KMS-11 (cell line): ENCODE data around the gene XYLT2.

ENCODE experiments used
- H2AFZ ChIP-seq: fragments of 200-600 bp; sonication (generic); 2 replicates; pipeline ENCODE4 v1.6.1; 2016; ENCODE audit warnings: antibody characterized with exemption, mixed run types, low read depth
- H3K27ac ChIP-seq: fragments of 200-600 bp; sonication (generic); 2 replicates; pipeline ENCODE4 v1.6.1; 2016; ENCODE audit warnings: mild to moderate bottlenecking, mixed run types
- H3K27me3 ChIP-seq: fragments of 200-600 bp; sonication (generic); 2 replicates; pipeline ENCODE4 v1.6.1; 2017; ENCODE audit warnings: mild to moderate bottlenecking, low read depth, mixed run types, moderate library complexity; ENCODE audit not compliant: insufficient read depth
- H3K36me3 ChIP-seq: fragments of 200-600 bp; sonication (generic); 2 replicates; pipeline ENCODE4 v1.6.1; 2017; ENCODE audit warnings: mild to moderate bottlenecking, mixed run types; ENCODE audit not compliant: insufficient read depth
- H3K4me1 ChIP-seq: fragments of 200-600 bp; sonication (generic); 2 replicates; pipeline ENCODE4 v1.6.1; 2016; ENCODE audit warnings: mild to moderate bottlenecking, low read depth, mixed run types; ENCODE audit not compliant: poor library complexity, severe bottlenecking
- H3K4me2 ChIP-seq: fragments of 200-600 bp; sonication (generic); 2 replicates; pipeline ENCODE4 v1.7.0; 2016; ENCODE audit warnings: mild to moderate bottlenecking, mixed run types
- H3K4me3 ChIP-seq: fragments of 200-600 bp; sonication (generic); IDR thresholded peaks from 2 replicates; pipeline ENCODE4 v1.6.1; 2017; ENCODE audit warnings: low read depth, low read length, mixed read lengths; ENCODE audit not compliant: insufficient read depth
- H3K79me2 ChIP-seq: fragments of 200-600 bp; sonication (generic); 2 replicates; pipeline ENCODE4 v1.6.1; 2016; ENCODE audit warnings: low read depth, mixed run types; ENCODE audit not compliant: insufficient read depth
- H3K9ac ChIP-seq: fragments of 200-600 bp; sonication (generic); 2 replicates; pipeline ENCODE4 v1.6.1; 2016; ENCODE audit warnings: mild to moderate bottlenecking, mixed run types
- H4K20me1 ChIP-seq: fragments of 200-600 bp; sonication (generic); 2 replicates; pipeline ENCODE4 v1.6.1; 2016; ENCODE audit warnings: mild to moderate bottlenecking, mixed run types; ENCODE audit not compliant: insufficient read depth
- TF ChIP-seq, protein P1 (sequence below): fragments of 200-600 bp; sonication (generic); conservative IDR thresholded peaks from 2 replicates; pipeline ENCODE4 v1.6.1; 2017; ENCODE audit warnings: low read depth, mild to moderate bottlenecking, antibody characterized with exemption, low read length, moderate library complexity, mixed read lengths

The XYLT2 gene

DNA sequence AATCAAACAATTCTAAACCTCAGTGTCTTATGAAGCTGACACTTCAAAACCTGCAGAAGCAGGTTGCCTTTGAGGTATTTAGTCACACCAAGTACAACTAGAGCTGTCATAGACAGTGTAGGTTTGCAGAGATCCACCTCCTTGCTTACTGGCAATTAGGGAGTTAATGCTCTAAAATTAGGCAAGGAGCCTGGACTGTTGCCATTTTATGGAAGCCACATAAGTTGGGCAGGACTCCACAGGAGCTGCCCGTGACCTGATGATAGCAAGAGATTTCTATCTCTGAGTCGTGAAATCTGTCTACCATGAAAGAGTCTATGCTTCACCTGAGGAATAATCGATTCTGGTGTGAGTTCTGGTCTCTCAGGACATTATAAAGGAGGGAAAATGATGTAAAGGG lies 36.0 kb downstream of the XYLT2 start:
- Histone ChIP-seq H4K20me1 (no peaks in the 10 kb centered on the region), H2AFZ (no peak overlapping the region), H3K4me3 (no peak overlapping the region), H3K4me2 (no peak overlapping the region), H3K4me1 (no peaks in the 10 kb centered on the region), H3K27ac (no peak overlapping the region), H3K9ac (no peak overlapping the region), H3K36me3 (peaks cover 16% of the 10 kb centered on the region; the same call in 1 of the 2 replicates), H3K27me3 (no peaks in the 10 kb centered on the region), H3K79me2 (no peaks in the 10 kb centered on the region)
- TF ChIP-seq, protein P1, sequence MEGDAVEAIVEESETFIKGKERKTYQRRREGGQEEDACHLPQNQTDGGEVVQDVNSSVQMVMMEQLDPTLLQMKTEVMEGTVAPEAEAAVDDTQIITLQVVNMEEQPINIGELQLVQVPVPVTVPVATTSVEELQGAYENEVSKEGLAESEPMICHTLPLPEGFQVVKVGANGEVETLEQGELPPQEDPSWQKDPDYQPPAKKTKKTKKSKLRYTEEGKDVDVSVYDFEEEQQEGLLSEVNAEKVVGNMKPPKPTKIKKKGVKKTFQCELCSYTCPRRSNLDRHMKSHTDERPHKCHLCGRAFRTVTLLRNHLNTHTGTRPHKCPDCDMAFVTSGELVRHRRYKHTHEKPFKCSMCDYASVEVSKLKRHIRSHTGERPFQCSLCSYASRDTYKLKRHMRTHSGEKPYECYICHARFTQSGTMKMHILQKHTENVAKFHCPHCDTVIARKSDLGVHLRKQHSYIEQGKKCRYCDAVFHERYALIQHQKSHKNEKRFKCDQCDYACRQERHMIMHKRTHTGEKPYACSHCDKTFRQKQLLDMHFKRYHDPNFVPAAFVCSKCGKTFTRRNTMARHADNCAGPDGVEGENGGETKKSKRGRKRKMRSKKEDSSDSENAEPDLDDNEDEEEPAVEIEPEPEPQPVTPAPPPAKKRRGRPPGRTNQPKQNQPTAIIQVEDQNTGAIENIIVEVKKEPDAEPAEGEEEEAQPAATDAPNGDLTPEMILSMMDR = no peak

DNA sequence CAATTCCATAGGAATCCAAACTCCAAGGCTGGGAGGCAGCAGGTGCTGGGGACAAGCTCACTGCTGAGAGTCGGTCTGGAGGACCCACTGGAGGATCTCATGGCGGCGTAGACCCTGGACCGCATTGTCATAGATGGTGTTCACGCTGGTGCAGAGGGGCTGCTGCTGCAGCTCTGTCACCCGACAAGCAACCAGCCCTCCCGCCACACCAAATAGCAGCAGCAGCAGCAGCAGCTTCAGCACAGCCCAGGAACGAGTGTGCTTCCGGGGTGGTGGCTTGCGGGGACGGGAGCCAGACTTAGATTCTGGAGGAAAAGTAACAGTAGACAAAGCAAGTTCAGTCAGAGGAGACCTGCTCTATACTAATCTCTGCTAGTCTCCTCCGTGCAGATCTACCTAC lies 37.0 kb downstream of the XYLT2 start:
- H3K79me2 ChIP-seq = no peaks in the 10 kb centered on the region
- no peak overlapping the region for H2AFZ ChIP-seq
- H3K36me3 ChIP-seq = peaks cover 16% of the 10 kb centered on the region; the same call in 1 of the 2 replicates
- H3K9ac ChIP-seq = no peak overlapping the region
- no peaks in the 10 kb centered on the region for H3K4me1 ChIP-seq
- no peak overlapping the region for H3K27ac ChIP-seq
- H4K20me1 ChIP-seq = no peaks in the 10 kb centered on the region
- no peaks in the 10 kb centered on the region for H3K27me3 ChIP-seq
- H3K4me3 ChIP-seq = no peak overlapping the region
- H3K4me2 ChIP-seq = no peak overlapping the region
- TF ChIP-seq, protein P1 = no peak

- Histone ChIP-seq H4K20me1 (no peaks in the 10 kb centered on the region), H3K4me2 (no peak overlapping the region), H3K4me1 (no peaks in the 10 kb centered on the region), H3K27me3 (no peaks in the 10 kb centered on the region), H3K79me2 (no peaks in the 10 kb centered on the region), H3K9ac (no peak overlapping the region), H3K4me3 (no peak overlapping the region), H3K36me3 (peaks cover 32% of the 10 kb centered on the region; the same call in 1 of the 2 replicates), H3K27ac (no peak overlapping the region), H2AFZ (no peak overlapping the region)
- TF ChIP-seq, protein P1 = no peak
These were observed 40.6 kb downstream of the XYLT2 start for GRCh38 chr17:50386510-50386909.

GRCh38 chr17:50388728-50389127 lies 42.8 kb downstream of the XYLT2 start:
- Histone ChIP-seq H3K36me3 (peaks cover 48% of the 10 kb centered on the region), H3K27ac (no peak overlapping the region), H3K4me3 (no peak overlapping the region), H3K79me2 (peaks cover 9% of the 10 kb centered on the region; the same call in 1 of the 2 replicates), H3K4me2 (no peak overlapping the region), H3K27me3 (no peaks in the 10 kb centered on the region), H3K4me1 (no peaks in the 10 kb centered on the region), H4K20me1 (peaks cover 8% of the 10 kb centered on the region; the same call in 1 of the 2 replicates), H3K9ac (no peak overlapping the region), H2AFZ (no peak overlapping the region)
- TF ChIP-seq, protein P1 = no peak
